DMS53 (cell line): ENCODE measurements around the gene CTSC.

Experiments
- DNase-seq: peaks from one replicate; lab custom pipeline; 2025; lab: John Stamatoyannopoulos, UW

Gene CTSC

GRCh38 chr11:88337181-88337986 is at the start of gene CTSC:
Gene CTSC, minus strand, starts transcription at chr11:88337736. Its CDS starts 64 bp downstream, at chr11:88337672.
- DNase-seq, result peak; percentile 98

- peak; percentile 40 for DNase-seq
Measured at GRCh38 chr11:88384669-88385005, 47.1 kb upstream of the CTSC start.

DNA sequence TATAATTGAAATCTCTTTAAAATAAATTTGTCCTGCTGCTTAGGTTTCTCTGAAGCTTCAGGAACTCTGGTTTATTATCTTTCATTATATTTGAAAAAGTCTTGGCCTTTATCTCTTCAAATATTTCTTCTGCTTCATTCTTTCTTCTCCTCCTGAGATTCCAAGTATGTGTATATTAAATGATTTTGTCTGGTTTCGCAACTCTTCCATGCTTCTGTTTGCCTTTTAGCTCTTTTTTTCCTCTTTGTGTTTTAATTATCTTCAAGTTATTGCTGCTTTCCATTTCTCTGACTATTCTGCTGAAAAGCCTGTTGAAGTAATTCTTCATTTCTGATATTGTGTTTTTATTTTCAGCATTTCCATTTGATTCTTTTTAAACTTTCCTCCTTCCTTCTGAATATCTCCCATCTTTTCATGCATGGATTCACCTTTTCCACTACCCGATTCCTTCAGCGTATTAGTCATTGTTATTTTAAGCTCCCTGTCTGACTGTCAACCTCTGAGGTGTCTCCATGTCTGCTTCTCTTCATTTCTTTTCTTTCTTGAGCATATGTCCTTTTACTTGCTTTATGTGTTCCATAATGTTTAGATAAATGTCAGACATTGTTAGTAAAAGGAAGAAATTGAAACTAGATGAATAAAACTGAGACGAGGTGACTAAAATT is 46.6 kb upstream of the CTSC start:
- peak; percentile 48 for DNase-seq

- DNase-seq, result peak; percentile 45
Measured at GRCh38 chr11:88383447-88383846, 45.9 kb upstream of the CTSC start.

- DNase-seq, result no peak
Measured at GRCh38 chr11:88379130-88379529, 41.6 kb upstream of the CTSC start.

DNA sequence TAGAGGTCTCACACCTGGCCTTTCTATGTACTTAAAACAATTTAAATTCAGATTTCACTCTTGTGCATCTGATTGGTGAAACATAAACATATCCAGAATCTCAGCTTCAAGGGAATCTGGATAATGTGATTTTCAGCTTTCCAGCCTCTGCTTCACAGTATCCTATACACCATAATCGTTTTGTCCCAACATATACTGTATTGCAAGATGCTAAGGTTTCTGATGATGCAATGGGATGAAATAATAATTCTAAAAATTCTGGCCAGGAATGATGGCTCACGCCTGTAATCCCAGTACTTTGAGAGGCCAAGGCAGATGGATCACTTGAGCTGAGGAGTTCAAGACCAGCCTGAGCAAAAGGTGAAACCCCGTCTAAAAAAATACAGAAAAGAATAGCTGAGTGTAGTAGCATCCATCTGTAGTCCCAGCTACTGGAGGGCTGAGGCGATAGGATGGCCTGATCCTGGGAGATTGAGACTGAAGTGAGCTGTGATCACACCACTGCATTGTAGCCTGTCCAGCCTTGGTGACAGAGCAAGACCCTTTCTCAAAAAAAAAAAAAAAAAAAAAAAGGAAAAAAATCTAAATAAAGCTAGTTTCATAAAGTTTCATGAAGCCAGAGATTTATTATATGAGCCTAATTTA is 41.0 kb upstream of the CTSC start:
- DNase-seq, result no peak

DNA sequence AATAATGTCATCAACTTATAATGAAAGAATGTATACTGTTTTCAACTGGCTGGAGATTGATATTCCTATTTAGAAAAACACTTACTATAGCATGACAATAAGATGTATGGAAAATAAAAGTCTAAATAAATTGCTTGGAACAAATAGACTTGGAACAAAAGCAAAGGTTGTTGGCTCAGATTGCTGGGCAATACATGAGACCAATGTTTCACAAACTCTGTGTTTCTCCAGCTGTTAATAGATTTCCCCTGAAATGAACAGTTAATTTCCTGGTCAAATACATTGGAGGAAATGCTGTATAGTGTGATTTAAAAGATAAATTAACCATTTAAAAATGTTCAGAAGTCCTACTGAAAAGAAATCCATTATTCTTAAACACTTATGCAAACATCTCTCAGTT is 40.1 kb upstream of the CTSC start:
- DNase-seq, result no peak

DNA sequence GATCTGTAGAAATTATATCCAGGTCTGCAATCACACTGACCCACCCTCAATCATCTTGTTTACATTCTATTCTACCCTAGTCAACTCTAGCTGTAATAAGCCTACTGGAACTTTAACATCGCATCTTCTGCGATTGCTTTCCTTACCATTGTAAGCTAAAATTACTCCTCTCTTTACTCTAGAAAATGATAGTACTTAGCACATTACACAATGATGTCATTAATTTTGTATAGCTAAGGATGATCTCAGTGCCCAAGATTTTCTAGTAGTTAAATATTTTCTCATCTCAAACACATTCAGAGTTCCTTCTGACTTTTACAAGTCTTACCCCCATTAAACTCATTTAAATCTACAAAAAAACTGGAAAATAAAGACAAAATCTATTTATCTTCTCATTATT is 39.6 kb upstream of the CTSC start:
- peak; percentile 17 for DNase-seq

- no peak for DNase-seq
Measured at GRCh38 chr11:88375927-88376470, 38.5 kb upstream of the CTSC start.

DNA sequence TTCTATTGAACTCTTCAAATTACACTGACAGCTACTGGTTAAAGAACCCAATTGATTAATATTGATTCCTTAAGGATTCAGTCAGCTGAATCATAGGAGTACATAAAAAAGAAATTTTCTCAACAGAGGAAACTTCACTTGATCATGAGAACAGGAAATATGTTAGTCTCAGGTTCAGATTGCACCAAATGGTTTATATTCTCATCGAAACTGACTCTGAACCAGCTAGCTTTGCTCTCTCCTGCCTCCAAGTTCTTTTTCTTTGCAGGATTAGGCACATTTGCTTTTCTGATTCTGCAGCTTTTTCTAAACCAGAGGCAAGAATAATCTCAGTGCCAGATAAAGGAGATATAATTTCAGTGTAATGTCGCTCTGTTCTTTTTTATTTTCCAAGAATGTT is 33.2 kb upstream of the CTSC start:
- no peak for DNase-seq

DNA sequence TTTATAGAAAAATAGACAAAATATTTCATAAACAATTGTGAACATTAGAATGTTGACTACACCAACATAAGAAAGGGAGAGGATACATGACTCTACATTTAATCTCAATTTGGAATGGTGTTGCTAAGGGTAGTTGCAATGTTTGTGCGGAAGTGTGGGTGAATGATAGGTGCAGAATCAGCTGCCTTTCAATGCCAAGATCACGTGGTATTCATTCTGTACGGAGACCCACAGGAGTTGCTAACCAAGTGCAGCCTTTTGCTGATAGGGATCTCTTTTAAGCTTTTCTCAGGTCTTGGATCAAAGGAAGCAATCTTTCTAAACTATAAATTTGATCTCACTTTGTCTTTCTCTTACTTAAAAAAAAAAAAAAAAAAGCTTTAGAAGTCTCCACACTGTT is 29.8 kb upstream of the CTSC start:
- DNase-seq, result no peak

DNA sequence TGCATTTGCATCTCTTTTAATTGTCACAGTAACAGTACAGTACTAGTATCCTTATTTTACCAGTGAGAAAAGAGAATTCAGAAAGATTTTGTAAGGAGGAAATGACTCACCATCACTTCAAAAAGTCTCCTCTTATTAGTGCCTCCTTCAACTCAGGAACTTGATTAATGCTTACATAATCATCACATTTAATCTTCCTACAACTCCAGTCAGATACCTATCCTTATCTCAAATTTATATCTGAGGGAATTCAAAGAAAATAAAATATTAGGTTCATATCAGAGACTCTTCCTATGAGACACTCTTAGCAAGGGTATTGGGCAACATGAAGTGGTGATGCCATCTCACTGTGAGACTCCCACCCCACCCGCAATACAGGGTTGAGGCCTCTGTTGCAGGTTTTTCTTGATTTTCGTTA is 26.1 kb upstream of the CTSC start:
- peak; percentile 56 for DNase-seq

GRCh38 chr11:88363004-88363403 is 25.5 kb upstream of the CTSC start:
- peak; percentile 79 for DNase-seq

GRCh38 chr11:88360141-88360540 is 22.6 kb upstream of the CTSC start:
- DNase-seq, result no peak

DNA sequence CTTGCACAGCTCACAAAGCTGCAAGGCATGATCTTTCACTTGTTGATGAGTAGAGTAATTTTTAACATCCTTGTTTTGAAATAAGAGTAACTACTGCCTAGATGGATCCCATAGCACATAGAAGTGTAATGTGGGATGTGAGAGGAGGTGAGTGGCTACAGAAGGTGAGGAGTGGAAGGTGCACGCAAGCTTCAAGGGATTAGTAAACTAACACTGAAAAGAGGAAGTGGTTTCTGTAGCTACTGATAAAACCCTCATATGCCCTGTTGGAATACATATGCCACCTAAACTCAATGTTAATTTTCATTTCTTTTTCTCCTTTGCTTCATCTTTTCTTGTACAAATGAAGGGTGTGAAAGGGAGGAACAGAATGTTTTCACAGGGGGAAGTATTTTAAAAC is 22.0 kb upstream of the CTSC start:
- peak; percentile 50 for DNase-seq

GRCh38 chr11:88359114-88359513 is 21.6 kb upstream of the CTSC start:
- no peak for DNase-seq

DNA sequence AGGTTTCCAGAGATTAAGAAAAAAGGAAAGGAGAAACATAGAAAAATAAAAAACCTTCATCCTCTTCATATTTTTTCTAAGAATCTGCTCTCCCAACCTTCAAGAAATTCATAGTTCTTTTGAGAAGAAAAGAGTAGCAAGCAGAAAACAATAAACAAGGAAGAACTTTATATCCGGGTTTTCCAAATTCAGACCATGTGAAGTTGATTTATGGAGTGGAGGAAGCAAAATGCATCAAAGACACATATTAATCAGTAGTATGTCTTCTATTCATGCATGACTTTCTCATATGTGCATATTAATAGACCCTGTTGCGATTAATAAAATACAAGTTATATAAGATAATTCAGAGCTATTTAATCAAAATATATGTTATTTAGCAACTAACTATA is 20.5 kb upstream of the CTSC start:
- DNase-seq, result peak; percentile 47

DNA sequence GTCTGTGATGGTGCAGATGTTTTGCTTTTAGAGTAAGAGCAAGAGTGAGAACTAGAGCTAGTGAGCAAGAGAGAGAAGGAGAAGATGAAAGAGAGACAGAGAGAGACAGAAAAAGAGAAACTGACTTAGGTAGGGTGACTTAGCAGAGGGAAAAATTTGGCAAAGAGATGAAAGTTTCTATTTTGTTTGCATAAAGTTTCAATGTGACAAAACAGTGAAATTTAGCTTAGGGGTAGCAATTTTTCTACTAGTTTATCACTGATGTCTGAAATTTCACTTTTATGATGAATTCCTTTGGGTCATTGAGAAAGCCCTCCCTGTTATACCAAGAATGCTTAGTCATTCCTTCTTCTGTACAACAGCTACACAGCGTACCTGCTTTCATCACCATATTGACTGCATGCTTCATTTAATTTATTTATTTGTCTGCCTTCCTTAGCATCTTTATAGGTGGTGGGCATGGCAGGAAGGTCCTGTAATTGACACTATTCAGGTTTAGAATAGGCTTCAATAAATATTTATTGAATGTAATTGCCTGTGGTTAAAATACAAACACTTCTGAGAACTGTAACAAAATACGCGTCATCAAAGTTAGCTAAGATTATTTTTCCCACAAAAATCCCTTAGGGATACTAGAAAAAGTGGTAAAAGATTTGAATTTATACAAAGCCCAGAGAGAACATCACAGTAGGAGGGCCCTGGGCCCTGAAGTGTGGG is 19.9 kb upstream of the CTSC start:
- DNase-seq, result peak; percentile 78

GRCh38 chr11:88355887-88356286 is 18.4 kb upstream of the CTSC start:
- no peak for DNase-seq

DNA sequence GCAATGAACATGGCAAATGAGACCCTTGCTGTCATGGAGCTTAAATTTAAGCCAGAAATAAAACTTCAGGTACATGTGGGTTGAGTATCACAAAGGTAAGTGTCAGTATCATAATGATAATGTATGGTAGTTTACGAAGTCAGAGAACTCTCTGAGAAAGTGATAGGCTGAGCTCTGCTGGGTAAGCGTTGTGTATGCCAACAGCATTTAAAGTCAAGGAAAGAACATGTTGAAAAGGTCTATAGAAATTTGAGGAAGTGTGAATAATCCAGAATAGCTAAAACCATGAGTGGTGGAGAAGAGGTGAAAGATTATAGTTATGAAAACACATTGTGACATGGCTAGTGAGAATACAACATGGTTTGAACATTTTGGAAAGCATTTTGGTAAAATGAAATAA is 17.4 kb upstream of the CTSC start:
- DNase-seq, result no peak

DNA sequence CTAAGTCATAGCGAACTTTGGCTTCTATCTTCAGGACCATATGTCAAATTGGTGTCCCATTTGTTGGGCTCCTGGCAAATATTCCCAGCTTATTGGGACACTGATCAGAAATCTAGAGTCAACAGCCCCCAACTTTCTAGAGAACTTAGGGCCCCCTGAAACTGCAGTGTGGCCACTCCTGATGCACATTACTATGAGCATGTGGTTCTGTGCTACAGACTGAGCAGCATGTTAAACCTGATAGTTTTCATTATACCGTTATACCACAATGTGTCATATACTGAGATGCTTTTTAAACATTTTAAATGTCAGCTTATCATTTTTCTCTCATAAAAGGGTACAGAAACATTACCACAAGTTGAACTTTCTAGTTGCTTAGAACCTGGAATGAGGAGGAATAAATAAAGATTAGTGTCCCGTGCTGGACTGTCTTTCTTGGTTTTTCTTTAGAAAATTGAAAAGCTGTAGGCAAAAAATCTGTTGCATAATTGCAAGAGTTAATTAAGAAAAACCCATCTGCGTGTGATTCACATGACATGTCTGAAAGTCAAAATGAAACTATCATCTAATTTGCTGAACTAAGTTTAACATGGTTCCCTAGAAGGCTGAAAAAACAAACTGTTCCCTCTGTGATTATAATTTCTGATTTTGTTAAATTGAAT is 16.4 kb upstream of the CTSC start:
- no peak for DNase-seq

- no peak for DNase-seq
Measured at GRCh38 chr11:88353386-88353785, 15.8 kb upstream of the CTSC start.
